Left ventricle myocardium inferior (tissue), 1 donor: ENCODE measurements around the gene TNMD. TPM values are rescaled to one million over a fixed set of nuclear protein-coding genes. Genes with fewer than 3 reads are reported as not detected.
A peak's percentile ranks its signal among the peaks of the same experiment; 100 is the strongest.

Source experiments
- DNase-seq: peaks from one replicate; pipeline ENCODE4 v3.0.0-alpha.2; 2020
- H3K27ac ChIP-seq: fragments of 200-600 bp; replicated peaks from 2 replicates; pipeline ENCODE4 v1.8.0; 2021
- H3K27me3 ChIP-seq: fragments of 200-600 bp; 2 replicates; pipeline ENCODE4 v1.8.0; 2021; ENCODE audit warnings: low read depth
- H3K36me3 ChIP-seq: fragments of 200-600 bp; 2 replicates; pipeline ENCODE4 v1.8.0; 2021
- H3K4me1 ChIP-seq: fragments of 200-600 bp; 2 replicates; pipeline ENCODE4 v1.8.0; 2021
- H3K4me3 ChIP-seq: fragments of 200-600 bp; 2 replicates; pipeline ENCODE4 v1.8.0; 2021; ENCODE audit warnings: mild to moderate bottlenecking, moderate library complexity
- H3K9me3 ChIP-seq: fragments of 200-600 bp; replicated peaks from 2 replicates; pipeline ENCODE4 v1.8.0; 2021
- intact Hi-C: fragments of 100-400 bp; cut with micrococcal nuclease; formaldehyde crosslinking; loops from one replicate; pipeline ENCODE4 v1.11.0; 2022
- total RNA-seq: library from RNA; stranded (reverse); fragmentation: NEBNext Ultra II Directional; extraction: Animal tissue kit (Norgen Biotek cat#: 25700); gene quantifications from one replicate; pipeline ENCODE4 v1.2.1, GENCODE V29; 2021
- TF ChIP-seq, protein P1 (sequence below): fragments of 200-600 bp; IDR thresholded peaks from 2 replicates; pipeline ENCODE4 v1.8.0; 2021; ENCODE audit warnings: antibody characterized with exemption, mild to moderate bottlenecking, borderline replicate concordance
- donor health status: DM: no; HTN: yes; CAD: no; lungs with severe emphysema.

Gene TNMD
- total RNA-seq, 1 donor from 2014 or later = 0.22 TPM

- Histone ChIP-seq H3K27ac (no peak overlapping the region), H3K9me3 (no peaks in the 10 kb centered on the region), H3K4me3 (no peak overlapping the region), H3K27me3 (no peaks in the 10 kb centered on the region), H3K36me3 (no peaks in the 10 kb centered on the region), H3K4me1 (no peaks in the 10 kb centered on the region)
- intact Hi-C loops = no loop called here
- no peak for DNase-seq
- TF ChIP-seq, protein P1, sequence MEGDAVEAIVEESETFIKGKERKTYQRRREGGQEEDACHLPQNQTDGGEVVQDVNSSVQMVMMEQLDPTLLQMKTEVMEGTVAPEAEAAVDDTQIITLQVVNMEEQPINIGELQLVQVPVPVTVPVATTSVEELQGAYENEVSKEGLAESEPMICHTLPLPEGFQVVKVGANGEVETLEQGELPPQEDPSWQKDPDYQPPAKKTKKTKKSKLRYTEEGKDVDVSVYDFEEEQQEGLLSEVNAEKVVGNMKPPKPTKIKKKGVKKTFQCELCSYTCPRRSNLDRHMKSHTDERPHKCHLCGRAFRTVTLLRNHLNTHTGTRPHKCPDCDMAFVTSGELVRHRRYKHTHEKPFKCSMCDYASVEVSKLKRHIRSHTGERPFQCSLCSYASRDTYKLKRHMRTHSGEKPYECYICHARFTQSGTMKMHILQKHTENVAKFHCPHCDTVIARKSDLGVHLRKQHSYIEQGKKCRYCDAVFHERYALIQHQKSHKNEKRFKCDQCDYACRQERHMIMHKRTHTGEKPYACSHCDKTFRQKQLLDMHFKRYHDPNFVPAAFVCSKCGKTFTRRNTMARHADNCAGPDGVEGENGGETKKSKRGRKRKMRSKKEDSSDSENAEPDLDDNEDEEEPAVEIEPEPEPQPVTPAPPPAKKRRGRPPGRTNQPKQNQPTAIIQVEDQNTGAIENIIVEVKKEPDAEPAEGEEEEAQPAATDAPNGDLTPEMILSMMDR = peak; percentile 21
Observed at GRCh38 chrX:100609591-100609990, 24.9 kb downstream of the TNMD start.

- Histone ChIP-seq H3K9me3 (no peaks in the 10 kb centered on the region), H3K4me1 (no peaks in the 10 kb centered on the region), H3K36me3 (no peaks in the 10 kb centered on the region), H3K27me3 (no peaks in the 10 kb centered on the region), H3K4me3 (no peak overlapping the region), H3K27ac (no peak overlapping the region)
- TF ChIP-seq, protein P1 = no peak
- DNase-seq = no peak
- intact Hi-C loops = no loop called here
Observed at GRCh38 chrX:100611951-100612350, 27.2 kb downstream of the TNMD start.

DNA sequence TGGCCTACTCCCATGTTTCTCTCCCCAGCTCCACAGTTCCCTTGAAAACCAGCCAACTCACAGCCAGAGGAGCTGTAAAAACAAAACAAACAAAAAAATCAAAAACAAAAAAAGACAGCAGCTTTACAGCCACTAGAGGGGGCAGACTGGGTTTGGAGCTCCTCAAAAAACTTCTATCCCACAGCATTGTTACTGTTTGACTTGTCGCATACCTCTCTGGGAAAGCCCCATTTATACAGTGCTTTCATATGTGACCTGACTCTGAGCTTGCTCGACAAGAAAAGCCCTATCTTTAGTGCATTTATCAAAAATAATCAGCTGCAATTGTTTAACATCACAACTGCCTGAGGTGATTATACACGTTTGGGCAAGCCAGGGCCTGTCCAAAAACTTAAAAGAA, 30.3 kb downstream of the TNMD start:
- no peaks in the 10 kb centered on the region for H3K4me1 ChIP-seq
- H3K27ac ChIP-seq = no peak overlapping the region
- no peaks in the 10 kb centered on the region for H3K36me3 ChIP-seq
- DNase-seq = no peak
- H3K27me3 ChIP-seq = no peaks in the 10 kb centered on the region
- H3K9me3 ChIP-seq = no peaks in the 10 kb centered on the region
- TF ChIP-seq, protein P1 = peak; percentile 49
- intact Hi-C loops = no loop called here
- no peak overlapping the region for H3K4me3 ChIP-seq

GRCh38 chrX:100623001-100623400, 38.3 kb downstream of the TNMD start:
- Histone ChIP-seq H3K27ac (no peak overlapping the region), H3K27me3 (no peaks in the 10 kb centered on the region), H3K4me1 (no peaks in the 10 kb centered on the region), H3K36me3 (no peaks in the 10 kb centered on the region), H3K9me3 (no peaks in the 10 kb centered on the region), H3K4me3 (no peak overlapping the region)
- DNase-seq = no peak
- intact Hi-C loops = no loop called here
- TF ChIP-seq, protein P1 = no peak

DNA sequence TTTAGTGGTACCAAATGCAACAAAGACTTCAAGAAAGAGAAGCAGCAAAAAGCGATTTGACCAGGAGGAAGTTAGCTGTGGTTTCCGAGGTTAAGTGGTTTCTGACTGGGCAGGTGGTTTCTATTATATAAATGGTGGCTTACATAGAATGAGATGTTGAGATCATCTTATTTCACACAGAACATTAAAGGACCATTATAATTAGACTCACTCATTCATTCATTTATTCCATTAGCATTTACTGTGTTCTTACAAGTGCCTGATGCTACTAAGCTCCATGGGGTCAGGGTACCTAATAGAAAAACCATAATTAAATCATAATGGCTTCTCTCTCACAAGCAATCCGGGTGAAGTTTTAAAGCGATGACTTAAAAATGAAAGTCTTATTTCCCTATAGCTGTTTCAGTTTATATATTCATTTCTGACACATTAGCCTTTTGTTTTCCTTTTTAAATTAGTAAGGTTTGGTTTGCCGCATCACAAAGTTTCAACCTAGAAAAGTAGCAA, 41.3 kb downstream of the TNMD start:
- no peak overlapping the region for H3K4me3 ChIP-seq
- no peaks in the 10 kb centered on the region for H3K9me3 ChIP-seq
- H3K4me1 ChIP-seq = no peaks in the 10 kb centered on the region
- no peak overlapping the region for H3K27ac ChIP-seq
- DNase-seq = no peak
- TF ChIP-seq, protein P1 = no peak
- no peaks in the 10 kb centered on the region for H3K27me3 ChIP-seq
- H3K36me3 ChIP-seq = peaks cover 4% of the 10 kb centered on the region
- intact Hi-C loops = no loop called here
